ENCODE measurements around the gene BSPRY.

DNA sequence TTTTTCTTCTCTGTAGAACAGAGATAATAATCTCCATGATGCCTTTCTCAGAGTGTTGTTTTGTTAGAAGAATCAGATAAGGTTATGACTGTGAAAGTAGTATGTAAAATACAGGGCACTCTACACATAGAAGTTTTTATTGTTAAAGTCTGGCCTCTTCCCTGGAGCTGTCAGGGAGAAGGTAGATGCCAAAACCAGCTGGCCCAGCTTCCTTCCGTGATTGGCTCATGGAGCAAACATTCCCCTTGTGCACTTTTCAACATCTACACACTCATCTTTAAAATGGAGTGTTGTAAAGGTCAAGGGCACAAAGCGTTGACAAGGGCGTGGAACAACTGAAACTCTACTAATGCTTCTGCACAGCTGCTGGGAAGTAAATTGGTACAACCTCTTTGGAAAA, 38.8 kb upstream of the BSPRY start:
- no peak for TF ChIP-seq YY1 (IDR thresholded peaks at IDR 0.05; ENCODE audit: low read depth)
- TF ChIP-seq, protein P1, sequence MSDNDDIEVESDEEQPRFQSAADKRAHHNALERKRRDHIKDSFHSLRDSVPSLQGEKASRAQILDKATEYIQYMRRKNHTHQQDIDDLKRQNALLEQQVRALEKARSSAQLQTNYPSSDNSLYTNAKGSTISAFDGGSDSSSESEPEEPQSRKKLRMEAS (IDR thresholded peaks at IDR 0.05), result no peak
- TF ChIP-seq CEBPB (IDR thresholded peaks at IDR 0.05), result no peak
- no peak for TF ChIP-seq TEAD4 (IDR thresholded peaks at IDR 0.05)
- no peak for TF ChIP-seq TCF12 (IDR thresholded peaks at IDR 0.05; ENCODE audit: low read depth)
- no peak for TF ChIP-seq EP300 (IDR thresholded peaks at IDR 0.05; ENCODE audit: borderline replicate concordance)
- TF ChIP-seq, protein P2, sequence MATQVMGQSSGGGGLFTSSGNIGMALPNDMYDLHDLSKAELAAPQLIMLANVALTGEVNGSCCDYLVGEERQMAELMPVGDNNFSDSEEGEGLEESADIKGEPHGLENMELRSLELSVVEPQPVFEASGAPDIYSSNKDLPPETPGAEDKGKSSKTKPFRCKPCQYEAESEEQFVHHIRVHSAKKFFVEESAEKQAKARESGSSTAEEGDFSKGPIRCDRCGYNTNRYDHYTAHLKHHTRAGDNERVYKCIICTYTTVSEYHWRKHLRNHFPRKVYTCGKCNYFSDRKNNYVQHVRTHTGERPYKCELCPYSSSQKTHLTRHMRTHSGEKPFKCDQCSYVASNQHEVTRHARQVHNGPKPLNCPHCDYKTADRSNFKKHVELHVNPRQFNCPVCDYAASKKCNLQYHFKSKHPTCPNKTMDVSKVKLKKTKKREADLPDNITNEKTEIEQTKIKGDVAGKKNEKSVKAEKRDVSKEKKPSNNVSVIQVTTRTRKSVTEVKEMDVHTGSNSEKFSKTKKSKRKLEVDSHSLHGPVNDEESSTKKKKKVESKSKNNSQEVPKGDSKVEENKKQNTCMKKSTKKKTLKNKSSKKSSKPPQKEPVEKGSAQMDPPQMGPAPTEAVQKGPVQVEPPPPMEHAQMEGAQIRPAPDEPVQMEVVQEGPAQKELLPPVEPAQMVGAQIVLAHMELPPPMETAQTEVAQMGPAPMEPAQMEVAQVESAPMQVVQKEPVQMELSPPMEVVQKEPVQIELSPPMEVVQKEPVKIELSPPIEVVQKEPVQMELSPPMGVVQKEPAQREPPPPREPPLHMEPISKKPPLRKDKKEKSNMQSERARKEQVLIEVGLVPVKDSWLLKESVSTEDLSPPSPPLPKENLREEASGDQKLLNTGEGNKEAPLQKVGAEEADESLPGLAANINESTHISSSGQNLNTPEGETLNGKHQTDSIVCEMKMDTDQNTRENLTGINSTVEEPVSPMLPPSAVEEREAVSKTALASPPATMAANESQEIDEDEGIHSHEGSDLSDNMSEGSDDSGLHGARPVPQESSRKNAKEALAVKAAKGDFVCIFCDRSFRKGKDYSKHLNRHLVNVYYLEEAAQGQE (IDR thresholded peaks at IDR 0.05; ENCODE audit: low read depth), result no peak
- no peak for TF ChIP-seq TAF1 (IDR thresholded peaks at IDR 0.05; ENCODE audit: low read depth)
- TF ChIP-seq, protein P3, sequence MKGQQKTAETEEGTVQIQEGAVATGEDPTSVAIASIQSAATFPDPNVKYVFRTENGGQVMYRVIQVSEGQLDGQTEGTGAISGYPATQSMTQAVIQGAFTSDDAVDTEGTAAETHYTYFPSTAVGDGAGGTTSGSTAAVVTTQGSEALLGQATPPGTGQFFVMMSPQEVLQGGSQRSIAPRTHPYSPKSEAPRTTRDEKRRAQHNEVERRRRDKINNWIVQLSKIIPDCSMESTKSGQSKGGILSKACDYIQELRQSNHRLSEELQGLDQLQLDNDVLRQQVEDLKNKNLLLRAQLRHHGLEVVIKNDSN (IDR thresholded peaks at IDR 0.05), result no peak
- no peak for TF ChIP-seq FOXM1 (IDR thresholded peaks at IDR 0.05; ENCODE audit: borderline replicate concordance, low read depth)
- no peak for TF ChIP-seq ZBTB7A (IDR thresholded peaks at IDR 0.05; ENCODE audit: low read depth)
- TF ChIP-seq RAD21 (IDR thresholded peaks at IDR 0.05; ENCODE audit: low read depth), result no peak
- TF ChIP-seq EGR1 (IDR thresholded peaks at IDR 0.05), result no peak
- TF ChIP-seq CREB1 (IDR thresholded peaks at IDR 0.05; ENCODE audit: low read depth), result no peak
